K562 (cell line): Measurements from ENCODE around the gene CNTF. TPM values are rescaled to one million over a fixed set of nuclear protein-coding genes. Genes with fewer than 3 reads are reported as not detected.

Experiments used
- ARHGAP35 ChIP-seq: fragments of 450-650 bp; IDR thresholded peaks from 2 replicates; pipeline ENCODE4 v1.6.1; 2018; ENCODE audit not compliant: partially characterized antibody
- JUND ChIP-seq, 2 experiments: IDR thresholded peaks; 2 replicates in 1 of 2; 3 replicates in 1 of 2; pipeline ENCODE4 v1.6.1; 2011; ENCODE audit warnings: borderline replicate concordance in 2 of 2, low read depth in 2 of 2, low read length in 2 of 2, improper control_type of control experiment in 1 of 2, missing biosample characterization in 1 of 2, missing genetic modification characterization in 1 of 2, missing genetic modification reagents in 1 of 2
- KAT2B ChIP-seq: IDR thresholded peaks from one replicate; pipeline ENCODE4 v1.6.1; 2012; ENCODE audit warnings: low read depth, mild to moderate bottlenecking, control low read depth, inconsistent platforms, low read length, moderate library complexity
- MAFF ChIP-seq: IDR thresholded peaks from 2 replicates; pipeline ENCODE4 v1.6.1; 2012; ENCODE audit warnings: low read length, improper control_type of control experiment
- MBD2 ChIP-seq: sonication (generic); IDR thresholded peaks from 2 replicates; pipeline ENCODE4 v1.6.1; 2016; ENCODE audit warnings: low read depth, borderline replicate concordance
- MEF2A ChIP-seq: IDR thresholded peaks from 2 replicates; pipeline ENCODE4 v1.6.1; 2011; ENCODE audit warnings: low read depth, mild to moderate bottlenecking, low read length, moderate library complexity; ENCODE audit not compliant: control insufficient read depth
- NFXL1 ChIP-seq: fragments of 450-650 bp; formaldehyde crosslinking; IDR thresholded peaks from 2 replicates; pipeline ENCODE4 v1.4.0; 2021; ENCODE audit warnings: mild to moderate bottlenecking
- POLR2G ChIP-seq: fragments of 200-400 bp; formaldehyde crosslinking; IDR thresholded peaks from 2 replicates; pipeline ENCODE4 v1.6.1; 2017; ENCODE audit warnings: low read depth, mild to moderate bottlenecking, antibody characterized with exemption, low read length, moderate library complexity
- SRSF7 ChIP-seq: fragments of 200-400 bp; formaldehyde crosslinking; optimal IDR thresholded peaks from 2 replicates; pipeline ENCODE3; 2017; ENCODE audit warnings: mild to moderate bottlenecking, low read depth, low read length
- TAF15 ChIP-seq: fragments of 200-400 bp; formaldehyde crosslinking; IDR thresholded peaks from 2 replicates; pipeline ENCODE4 v1.6.1; 2017; ENCODE audit warnings: mild to moderate bottlenecking, low read depth, low read length, moderate library complexity
- TAF7 ChIP-seq: fragments of 450-650 bp; IDR thresholded peaks from 2 replicates; pipeline ENCODE4 v1.6.1; 2016; ENCODE audit warnings: missing genetic modification characterization, missing compliant biosample characterization
- ZBTB7A ChIP-seq: IDR thresholded peaks from 2 replicates; pipeline ENCODE4 v1.6.1; 2011; ENCODE audit warnings: low read depth, mild to moderate bottlenecking, low read length, moderate library complexity, borderline replicate concordance; ENCODE audit not compliant: control insufficient read depth
- ZNF324 ChIP-seq: fragments of 250-450 bp; sonication (Bioruptor Pico); IDR thresholded peaks from 2 replicates; pipeline ENCODE4 v1.4.0; 2020; ENCODE audit warnings: mild to moderate bottlenecking
- ZNF764 ChIP-seq: fragments of 250-450 bp; sonication (Bioruptor Pico); IDR thresholded peaks from 2 replicates; pipeline ENCODE4 v1.4.0; 2020; ENCODE audit warnings: low read depth, mild to moderate bottlenecking, moderate library complexity
- ZZZ3 ChIP-seq: fragments of 450-650 bp; IDR thresholded peaks from 2 replicates; pipeline ENCODE4 v1.6.1; 2016; ENCODE audit warnings: antibody characterized with exemption, mild to moderate bottlenecking, moderate library complexity
- polyA plus RNA-seq, 8 experiments: library from polyadenylated mRNA; depleted of rRNA in 4 of 8; stranded (reverse) in 5 of 8; unstranded in 3 of 8; fragments of >200 nt; fragmentation: Nextera tagmentation in 2 of 8; fragmentation: Illumina TruSeq in 1 of 8; extraction: Ambion mirVana in 2 of 8; extraction: Trizol in 1 of 8; gene quantifications; 2 replicates each; pipeline versions ENCODE4 v1.2.1 to v1.2.3, GENCODE V29; 2011 to 2014; ENCODE audit warnings: inconsistent platforms in 1 of 8, missing spikeins in 1 of 8
- total RNA-seq, 7 experiments: library from RNA; depleted of rRNA in 6 of 7; stranded (reverse); fragments of >200 nt in 6 of 7; fragmentation: Illumina TruSeq in 2 of 7; extraction: Trizol in 2 of 7; gene quantifications; 2 replicates each; pipeline versions ENCODE4 v1.2.1 to v1.2.3, GENCODE V29; 2011 to 2021; ENCODE audit warnings: low replicate concordance in 1 of 7
- TF ChIP-seq, protein P1 (sequence below): fragments of 450-650 bp; IDR thresholded peaks from 2 replicates; pipeline ENCODE4 v1.6.1; 2016; ENCODE audit warnings: low read depth, mild to moderate bottlenecking, moderate library complexity
- TF ChIP-seq, protein P2 (sequence below): fragments of 250-450 bp; sonication (Bioruptor Pico); IDR thresholded peaks from 2 replicates; pipeline ENCODE4 v1.6.1; 2021; ENCODE audit warnings: mild to moderate bottlenecking
- TF ChIP-seq, protein P3 (sequence below): fragments of 250-450 bp; sonication (Bioruptor Pico); IDR thresholded peaks from 2 replicates; pipeline ENCODE4 v1.5.0; 2021; ENCODE audit warnings: mild to moderate bottlenecking, borderline replicate concordance
- TF ChIP-seq, protein P4 (sequence below): fragments of 450-650 bp; formaldehyde crosslinking; IDR thresholded peaks from 2 replicates; pipeline ENCODE4 v1.4.0; 2020; ENCODE audit warnings: mild to moderate bottlenecking
- TF ChIP-seq, protein P5 (sequence below): fragments of 250-450 bp; sonication (Bioruptor Pico); IDR thresholded peaks from 2 replicates; pipeline ENCODE4 v1.8.0; 2021; ENCODE audit warnings: mild to moderate bottlenecking, moderate library complexity
- TF ChIP-seq, protein P6 (sequence below): fragments of 450-650 bp; formaldehyde crosslinking; conservative IDR thresholded peaks from 2 replicates; pipeline ENCODE4 v1.4.0; 2022; ENCODE audit warnings: mild to moderate bottlenecking, missing genetic modification characterization

The CNTF gene
- total and polyA plus RNA-seq, 9 of the 15 experiments (the other 6 are each of a cell fraction or from before 2014, with no cell fraction given): 0.17 to 5.0 (median 2.3) TPM

DNA sequence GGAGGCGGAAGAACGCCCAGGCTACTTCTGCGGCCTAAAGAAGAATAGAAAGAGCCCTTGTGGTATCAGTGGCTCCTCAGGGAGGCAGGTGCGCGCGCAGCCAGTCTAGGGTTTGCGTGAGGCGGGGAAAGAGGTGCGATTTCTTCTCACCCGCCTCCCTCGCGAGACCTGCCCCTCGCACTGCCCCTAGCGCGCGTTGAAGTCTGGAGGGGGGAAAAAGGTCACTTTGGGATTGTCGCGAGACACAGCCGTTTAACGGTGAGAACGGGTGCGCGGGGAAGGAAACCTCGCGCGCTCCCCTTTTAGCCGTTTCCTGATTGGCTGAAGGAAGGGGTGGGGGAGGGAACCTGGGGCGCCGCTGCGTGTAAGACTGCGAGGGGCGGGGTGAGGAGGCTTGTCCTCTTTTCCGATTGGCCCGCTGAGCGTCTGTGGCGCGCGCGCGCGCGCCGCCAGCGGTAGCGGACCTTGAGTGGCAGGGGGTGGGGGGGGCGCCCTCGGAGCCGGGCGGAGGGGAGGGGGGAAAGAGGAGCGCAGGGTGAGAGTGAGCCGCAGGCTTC, 43.8 kb upstream of the CNTF start, which contains the start of gene ZFP91 (continued):
- TF ChIP-seq POLR2G (peak; percentile 81), ZNF764 (CRISPR knock-in tag) (no peak), MAFF (peak; percentile 55; the same call in 1 of the 2 replicates), ARHGAP35 (peak; percentile 92), KAT2B (no peak), TAF15 (no peak), TAF7 (peak; percentile 79; the same call in 1 of the 2 replicates), ZBTB7A (no peak), SRSF7 (no peak), JUND (IDR thresholded peaks at IDR 0.05; ENCODE audit: borderline replicate concordance, low read depth, low read length) (no peak), JUND (tag; IDR thresholded peaks at IDR 0.05; ENCODE audit: borderline replicate concordance, low read depth, low read length) (no peak), ZNF324 (CRISPR knock-in tag) (0 out of 2 replicates have a peak, but pooled peaks have one; percentile 22), MEF2A (no peak), ZZZ3 (no peak), MBD2 (peak; percentile 81; the same call in 1 of the 2 replicates), NFXL1 (CRISPR knock-in tag) (no peak)
- TF ChIP-seq, protein P1, sequence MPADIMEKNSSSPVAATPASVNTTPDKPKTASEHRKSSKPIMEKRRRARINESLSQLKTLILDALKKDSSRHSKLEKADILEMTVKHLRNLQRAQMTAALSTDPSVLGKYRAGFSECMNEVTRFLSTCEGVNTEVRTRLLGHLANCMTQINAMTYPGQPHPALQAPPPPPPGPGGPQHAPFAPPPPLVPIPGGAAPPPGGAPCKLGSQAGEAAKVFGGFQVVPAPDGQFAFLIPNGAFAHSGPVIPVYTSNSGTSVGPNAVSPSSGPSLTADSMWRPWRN: no peak
- TF ChIP-seq, protein P2, sequence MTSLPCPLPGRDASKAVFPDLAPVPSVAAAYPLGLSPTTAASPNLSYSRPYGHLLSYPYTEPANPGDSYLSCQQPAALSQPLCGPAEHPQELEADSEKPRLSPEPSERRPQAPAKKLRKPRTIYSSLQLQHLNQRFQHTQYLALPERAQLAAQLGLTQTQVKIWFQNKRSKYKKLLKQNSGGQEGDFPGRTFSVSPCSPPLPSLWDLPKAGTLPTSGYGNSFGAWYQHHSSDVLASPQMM (CRISPR knock-in tag): no peak
- TF ChIP-seq, protein P3, sequence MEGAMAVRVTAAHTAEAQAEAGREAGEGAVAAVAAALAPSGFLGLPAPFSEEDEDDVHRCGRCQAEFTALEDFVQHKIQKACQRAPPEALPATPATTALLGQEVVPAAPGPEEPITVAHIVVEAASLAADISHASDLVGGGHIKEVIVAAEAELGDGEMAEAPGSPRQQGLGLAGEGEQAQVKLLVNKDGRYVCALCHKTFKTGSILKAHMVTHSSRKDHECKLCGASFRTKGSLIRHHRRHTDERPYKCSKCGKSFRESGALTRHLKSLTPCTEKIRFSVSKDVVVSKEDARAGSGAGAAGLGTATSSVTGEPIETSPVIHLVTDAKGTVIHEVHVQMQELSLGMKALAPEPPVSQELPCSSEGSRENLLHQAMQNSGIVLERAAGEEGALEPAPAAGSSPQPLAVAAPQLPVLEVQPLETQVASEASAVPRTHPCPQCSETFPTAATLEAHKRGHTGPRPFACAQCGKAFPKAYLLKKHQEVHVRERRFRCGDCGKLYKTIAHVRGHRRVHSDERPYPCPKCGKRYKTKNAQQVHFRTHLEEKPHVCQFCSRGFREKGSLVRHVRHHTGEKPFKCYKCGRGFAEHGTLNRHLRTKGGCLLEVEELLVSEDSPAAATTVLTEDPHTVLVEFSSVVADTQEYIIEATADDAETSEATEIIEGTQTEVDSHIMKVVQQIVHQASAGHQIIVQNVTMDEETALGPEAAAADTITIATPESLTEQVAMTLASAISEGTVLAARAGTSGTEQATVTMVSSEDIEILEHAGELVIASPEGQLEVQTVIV: no peak
- TF ChIP-seq, protein P4, sequence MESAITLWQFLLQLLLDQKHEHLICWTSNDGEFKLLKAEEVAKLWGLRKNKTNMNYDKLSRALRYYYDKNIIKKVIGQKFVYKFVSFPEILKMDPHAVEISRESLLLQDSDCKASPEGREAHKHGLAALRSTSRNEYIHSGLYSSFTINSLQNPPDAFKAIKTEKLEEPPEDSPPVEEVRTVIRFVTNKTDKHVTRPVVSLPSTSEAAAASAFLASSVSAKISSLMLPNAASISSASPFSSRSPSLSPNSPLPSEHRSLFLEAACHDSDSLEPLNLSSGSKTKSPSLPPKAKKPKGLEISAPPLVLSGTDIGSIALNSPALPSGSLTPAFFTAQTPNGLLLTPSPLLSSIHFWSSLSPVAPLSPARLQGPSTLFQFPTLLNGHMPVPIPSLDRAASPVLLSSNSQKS (CRISPR knock-in tag): no peak
- TF ChIP-seq, protein P5, sequence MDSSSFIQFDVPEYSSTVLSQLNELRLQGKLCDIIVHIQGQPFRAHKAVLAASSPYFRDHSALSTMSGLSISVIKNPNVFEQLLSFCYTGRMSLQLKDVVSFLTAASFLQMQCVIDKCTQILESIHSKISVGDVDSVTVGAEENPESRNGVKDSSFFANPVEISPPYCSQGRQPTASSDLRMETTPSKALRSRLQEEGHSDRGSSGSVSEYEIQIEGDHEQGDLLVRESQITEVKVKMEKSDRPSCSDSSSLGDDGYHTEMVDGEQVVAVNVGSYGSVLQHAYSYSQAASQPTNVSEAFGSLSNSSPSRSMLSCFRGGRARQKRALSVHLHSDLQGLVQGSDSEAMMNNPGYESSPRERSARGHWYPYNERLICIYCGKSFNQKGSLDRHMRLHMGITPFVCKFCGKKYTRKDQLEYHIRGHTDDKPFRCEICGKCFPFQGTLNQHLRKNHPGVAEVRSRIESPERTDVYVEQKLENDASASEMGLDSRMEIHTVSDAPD (CRISPR knock-in tag): no peak
- TF ChIP-seq, protein P6, sequence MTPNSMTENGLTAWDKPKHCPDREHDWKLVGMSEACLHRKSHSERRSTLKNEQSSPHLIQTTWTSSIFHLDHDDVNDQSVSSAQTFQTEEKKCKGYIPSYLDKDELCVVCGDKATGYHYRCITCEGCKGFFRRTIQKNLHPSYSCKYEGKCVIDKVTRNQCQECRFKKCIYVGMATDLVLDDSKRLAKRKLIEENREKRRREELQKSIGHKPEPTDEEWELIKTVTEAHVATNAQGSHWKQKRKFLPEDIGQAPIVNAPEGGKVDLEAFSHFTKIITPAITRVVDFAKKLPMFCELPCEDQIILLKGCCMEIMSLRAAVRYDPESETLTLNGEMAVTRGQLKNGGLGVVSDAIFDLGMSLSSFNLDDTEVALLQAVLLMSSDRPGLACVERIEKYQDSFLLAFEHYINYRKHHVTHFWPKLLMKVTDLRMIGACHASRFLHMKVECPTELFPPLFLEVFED (CRISPR knock-in tag): no peak
